HG02610 (cell line): ENCODE measurements around the gene ODF4.
"Not testable (repeated sequence)": the region's sequence is repeated elsewhere in the genome, so short reads cannot be mapped to it uniquely, and the experiment has no call there.

Experiments
- ATAC-seq: cut with Tn5 transposase; IDR thresholded peaks from one replicate; pipeline ENCODE4 v1.9.1; 2021; ENCODE audit warnings: mild to moderate bottlenecking, moderate library complexity; ENCODE audit not compliant: unreplicated experiment

ODF4 gene

GRCh38 chr17:8393470-8394231, 54.0 kb downstream of the ODF4 start:
- ATAC-seq: no peak

- ATAC-seq: not testable (repeated sequence)
Measured at GRCh38 chr17:8394497-8394896, 54.9 kb downstream of the ODF4 start.
